ENCODE measurements around the gene TMTC1.
"Not testable (repeated sequence)": the region's sequence is repeated elsewhere in the genome, so short reads cannot be mapped to it uniquely, and the experiment has no call there.

The TMTC1 gene

DNA sequence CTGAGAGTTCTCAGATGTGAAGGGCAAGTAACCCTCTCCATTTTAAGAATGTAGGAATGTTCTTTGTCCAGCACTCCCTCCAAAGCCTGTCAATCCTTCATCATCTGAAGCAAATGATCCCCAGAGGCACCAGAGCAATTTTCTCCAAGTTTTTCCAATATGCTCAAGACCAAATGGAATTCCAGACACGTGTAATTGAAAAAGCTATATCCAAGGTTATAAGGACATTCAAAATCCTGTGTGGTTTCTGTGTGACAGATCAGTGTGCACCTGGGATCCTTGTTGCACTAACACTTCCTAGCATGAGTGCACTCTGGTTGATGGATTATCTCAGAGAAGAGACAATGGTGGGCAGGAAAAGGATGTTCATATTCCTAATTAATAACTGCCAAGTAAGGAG, 220.7 kb downstream of the TMTC1 start:
- DNase-seq = no peak

DNA sequence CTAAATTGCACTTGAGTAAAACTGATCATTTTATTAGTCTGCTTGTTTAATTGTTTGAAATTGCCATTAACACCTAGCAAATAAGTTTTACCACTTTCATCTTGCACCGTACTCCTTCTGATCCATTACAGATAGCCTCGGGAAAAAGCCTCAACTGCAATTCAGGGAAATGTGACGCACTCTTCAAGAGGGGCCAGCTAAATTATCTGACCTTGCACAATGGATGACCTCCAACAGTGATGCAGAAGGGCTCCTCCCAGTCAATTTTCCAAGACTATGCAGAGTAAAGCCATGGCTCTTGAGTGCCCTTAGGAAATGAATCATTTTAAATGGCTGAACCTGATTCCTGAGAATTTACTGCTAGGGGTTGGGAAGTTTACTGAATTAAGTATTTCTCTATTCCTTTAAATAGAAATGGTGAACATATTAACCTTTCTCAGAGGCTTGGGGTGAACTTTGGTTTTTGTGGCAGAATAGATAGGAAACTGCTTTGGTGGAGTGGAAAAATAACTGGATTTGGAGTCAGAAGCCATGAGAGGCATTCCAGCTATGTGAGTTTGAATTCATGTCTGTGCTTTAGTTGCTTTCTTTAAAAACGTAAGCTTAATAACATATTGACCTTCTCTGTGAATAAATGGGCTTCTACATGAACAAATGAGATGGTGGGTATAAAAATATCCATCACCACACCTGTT, 221.5 kb downstream of the TMTC1 start:
- no peak for DNase-seq

DNA sequence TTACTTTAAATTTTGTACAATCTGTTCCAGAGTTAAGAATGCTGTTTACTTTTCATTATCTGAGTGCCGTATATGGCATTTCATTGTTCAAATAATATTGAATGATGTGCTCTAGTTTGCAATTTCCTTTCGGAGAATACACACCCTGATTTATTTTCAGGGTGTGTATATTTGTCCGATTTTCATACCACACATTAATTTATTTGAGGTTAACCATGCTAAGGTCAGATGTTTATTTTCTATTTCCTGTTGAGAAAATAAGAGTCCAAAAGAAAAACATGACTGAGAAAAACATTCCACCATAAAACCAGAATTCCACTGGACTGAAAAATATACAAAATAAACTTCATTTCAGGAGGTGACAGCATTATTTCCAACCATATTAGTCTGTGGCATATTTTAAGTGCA, 222.1 kb downstream of the TMTC1 start:
- DNase-seq = no peak

DNA sequence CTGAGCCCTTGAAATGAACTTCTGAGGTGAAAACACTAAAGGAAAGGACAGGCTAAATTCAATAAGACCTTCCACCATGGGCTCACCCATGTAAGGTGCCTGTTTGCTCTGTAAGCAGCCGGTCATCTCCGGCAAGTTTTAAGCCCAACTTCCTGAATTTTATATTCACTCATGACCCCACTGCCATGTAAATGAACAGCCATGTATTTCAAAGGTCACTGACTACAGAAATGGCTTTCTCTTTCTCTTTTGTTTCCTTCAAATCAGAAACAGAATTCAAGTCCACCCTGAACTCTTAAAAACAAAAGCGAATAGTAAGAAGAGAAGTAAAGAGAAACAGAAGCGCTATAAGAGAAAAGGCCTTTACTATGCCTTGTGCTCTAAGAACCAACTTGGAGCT, 224.5 kb downstream of the TMTC1 start:
- DNase-seq = no peak

DNA sequence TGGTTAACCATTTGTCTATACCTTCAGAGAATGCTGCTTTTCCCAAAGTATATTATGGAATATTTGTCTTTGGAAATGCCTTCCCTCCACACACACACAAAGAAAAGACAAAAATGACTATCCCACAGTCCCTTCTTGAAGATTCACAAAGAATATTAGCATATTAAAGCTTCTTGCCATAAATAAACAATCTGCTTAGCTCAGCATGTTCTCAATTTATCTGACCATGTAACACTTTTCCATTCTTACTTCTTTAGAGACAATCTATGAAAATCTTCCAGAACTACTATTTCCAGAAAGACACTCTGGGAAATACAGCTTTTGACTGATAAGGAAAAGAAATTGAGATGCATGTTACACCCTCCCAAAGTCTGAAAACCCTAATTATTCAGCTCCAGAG, 227.4 kb downstream of the TMTC1 start:
- DNase-seq = no peak

DNA sequence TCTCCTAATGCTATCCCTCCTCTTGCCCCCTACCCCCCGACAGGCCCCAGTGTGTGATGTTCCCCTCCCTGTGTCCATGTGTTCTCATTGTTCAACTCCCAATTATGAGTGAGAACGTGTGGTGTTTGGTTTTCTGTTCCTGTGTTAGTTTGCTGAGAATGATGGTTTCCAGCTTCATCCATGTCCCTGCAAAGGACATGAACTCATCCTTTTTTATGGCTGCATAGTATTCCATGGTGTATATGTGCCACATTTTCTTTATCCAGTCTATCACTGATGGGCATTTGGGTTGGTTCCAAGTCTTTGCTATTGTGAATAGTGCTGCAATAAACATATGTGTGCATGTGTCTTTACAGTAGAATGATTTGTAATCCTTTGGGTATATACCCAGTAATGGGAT, 228.3 kb downstream of the TMTC1 start:
- DNase-seq = not testable (repeated sequence)

DNA sequence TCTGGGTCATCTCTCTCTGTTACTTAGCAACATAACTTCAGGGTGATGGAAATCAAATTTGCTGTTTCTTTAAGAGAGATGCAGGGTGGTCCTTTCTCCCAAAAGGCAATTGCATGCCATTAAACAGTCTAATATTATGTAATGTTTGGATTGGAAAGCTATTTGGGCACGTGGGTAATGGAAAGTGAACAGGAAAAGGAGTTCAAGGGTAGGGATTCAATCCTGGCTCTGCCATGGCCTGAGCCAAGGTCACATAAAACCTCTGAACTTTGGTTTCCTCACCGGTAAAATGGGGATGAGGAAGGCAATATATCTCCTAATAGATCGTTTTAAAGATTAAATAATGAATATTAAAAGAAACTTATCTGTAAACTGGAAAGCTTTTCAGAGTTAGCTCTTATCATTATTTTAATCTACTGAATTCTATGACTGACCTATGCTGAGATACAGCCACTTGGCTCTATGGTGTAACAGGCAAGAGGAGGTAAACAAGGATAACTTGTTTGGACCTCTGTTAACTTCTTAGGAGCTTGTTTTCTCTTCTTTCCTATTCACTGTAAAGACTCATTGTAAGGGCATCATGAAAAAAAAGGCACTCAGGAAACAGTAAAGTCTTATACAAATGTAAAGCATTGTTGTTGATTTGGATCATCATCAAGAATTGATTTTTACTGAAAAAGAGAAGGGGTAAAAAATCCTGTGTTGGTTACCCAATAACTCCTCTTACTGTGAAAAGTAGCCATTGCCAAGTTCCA, 230.6 kb downstream of the TMTC1 start:
- no peak for DNase-seq

DNA sequence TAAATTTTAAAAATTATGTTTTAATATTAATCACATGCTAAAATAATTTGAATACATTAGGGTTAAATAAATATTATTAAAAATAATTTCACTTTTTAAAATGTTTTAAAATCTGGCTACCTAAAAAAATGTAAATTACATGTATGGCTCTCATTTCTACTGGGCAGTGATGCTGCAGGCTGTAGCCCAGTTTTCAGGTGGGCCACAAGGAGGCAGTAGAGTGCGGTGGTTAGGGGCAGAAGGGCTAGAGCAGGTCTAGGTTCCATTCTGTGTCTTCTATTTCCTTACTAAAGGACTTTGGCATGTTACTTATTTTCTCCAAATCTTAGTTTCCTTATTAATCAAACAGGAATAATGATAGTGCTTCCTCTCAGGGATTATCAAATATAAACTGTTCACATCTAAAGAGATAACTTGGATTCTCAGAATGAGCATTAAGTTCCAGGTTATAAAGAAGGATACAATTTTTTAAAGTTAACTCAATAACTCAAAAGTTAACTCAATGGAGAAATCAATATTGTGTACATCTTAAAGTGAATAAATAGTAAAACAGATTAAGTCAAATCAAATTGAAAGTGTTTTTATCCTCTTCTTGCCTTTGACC, 231.3 kb downstream of the TMTC1 start:
- peak; percentile 76 for DNase-seq

DNA sequence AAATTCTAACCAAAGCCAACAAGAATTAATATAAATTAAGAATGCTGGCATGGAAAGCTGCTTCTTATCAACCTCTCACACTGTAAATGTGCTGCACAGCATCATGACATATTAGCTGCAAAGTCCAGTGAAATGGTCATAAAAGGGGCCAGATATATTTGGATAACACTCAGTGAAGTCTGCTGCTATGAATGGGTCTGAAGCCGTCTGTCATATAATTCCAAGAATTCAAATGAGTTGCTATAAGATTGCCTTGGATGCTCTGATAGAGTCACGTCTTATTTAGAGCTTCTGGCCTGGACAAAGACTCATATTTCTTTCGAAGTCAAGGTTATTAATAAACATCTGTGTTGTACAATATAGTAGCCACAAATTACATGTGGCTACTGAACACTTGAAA, 231.9 kb downstream of the TMTC1 start:
- DNase-seq = no peak

DNA sequence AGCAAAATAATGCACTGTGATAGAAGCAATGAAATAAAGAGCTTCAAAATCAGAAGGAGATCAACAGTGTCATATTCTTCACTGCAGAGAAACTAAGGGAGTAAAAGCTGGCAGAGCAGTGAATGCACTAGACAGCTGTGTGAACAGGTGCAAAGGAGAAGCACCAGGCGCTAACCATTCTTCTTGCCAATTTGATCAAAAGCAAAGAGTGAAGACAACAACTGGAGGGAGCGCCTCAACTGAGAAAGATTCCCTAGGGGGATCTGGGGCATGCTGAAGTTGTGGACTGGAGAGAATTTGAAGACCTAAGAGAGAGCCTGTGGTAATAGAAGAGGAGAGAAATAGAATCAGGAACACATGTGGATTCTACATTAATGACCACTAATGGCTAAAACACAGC, 235.9 kb downstream of the TMTC1 start:
- no peak for DNase-seq

DNA sequence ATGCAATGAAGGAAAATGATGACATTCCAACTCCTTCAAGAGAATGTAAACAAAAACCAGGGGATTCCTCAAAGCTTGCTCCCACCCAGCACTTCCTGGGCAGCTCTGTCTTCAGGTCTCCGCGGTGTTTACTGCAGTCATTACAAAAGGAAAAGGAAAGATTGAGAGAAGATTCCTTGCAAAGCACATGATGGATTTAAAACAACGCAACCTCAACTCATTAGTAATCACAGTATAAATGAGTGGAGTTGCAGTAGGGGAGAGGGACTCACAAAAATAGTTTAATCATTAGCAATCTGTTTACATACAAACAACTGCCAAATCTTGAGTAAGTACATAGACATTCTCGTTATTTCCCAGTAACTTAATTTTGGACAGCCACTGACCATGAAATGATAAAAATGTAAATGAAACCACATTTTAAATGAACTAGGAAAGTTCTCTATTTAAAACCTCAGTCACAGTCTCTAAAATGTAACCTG, 236.6 kb downstream of the TMTC1 start:
- no peak for DNase-seq

DNA sequence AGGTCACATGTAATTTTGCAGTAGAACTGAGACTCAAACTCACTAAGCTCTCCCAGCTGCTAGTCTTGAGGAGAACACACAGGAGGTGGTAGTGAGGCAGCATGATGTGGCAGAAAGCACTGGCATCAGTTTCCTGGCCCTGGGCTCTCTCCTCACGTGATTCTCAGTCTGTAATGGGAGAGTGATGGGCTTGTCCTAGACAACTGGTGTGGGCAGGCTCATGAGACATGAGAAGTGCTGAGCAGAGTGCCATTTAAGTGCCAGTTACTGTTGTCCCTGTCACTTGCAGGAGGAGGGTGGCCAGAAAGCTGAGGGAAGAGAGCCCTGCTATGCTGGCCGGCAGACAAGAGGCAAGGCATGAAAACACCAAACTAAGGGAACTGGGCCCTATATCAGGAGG, 237.7 kb downstream of the TMTC1 start:
- no peak for DNase-seq

DNA sequence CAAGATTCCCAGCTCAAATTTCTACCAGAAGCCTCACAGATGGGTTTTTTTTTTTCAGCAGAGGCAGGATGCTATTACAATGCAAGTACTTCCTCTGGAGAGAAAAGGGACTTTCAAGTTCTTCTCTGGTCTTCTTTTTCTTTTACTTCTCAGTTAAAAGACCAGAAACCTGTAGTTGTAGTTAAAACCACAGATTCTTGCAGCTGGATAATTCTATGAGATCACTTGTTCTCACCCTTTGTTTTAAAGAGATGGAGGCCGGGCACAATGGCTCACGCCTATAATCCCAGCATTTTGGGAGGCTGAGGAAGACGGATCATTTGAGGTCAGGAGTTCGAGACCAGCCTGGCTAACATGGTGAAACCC, 238.7 kb downstream of the TMTC1 start:
- no peak for DNase-seq

DNA sequence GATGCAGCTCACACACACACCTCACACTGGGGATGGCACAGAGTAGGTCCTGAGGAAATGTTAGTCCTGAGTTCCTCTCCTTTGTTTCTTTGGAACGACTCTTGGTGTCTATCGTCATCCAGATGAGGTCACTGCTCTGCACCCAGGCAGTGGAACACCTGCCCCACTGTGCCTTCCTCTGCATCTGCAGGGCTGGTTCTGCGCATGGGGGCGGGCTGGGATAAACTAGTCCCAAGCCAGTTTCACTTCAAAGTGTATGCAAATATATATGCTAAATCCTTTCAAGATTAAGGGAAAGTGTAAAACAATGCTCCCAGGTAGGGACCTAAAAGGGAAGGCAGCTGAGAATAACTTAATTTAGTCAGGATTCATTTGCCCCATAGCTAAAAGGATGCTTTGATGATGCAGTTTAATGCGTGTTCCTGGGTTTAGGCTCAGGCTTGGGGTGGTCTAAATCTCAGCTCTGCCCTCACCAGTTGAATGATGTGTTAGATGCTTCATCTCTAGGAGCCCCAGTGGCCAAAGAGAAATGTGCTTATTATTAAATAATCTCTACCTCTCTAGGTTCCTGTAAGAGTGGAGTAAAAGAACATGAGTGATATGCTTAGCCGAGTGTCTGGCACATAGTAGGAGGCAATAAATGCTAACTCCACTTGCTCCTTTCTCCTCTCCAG, 239.2 kb downstream of the TMTC1 start:
- no peak for DNase-seq

DNA sequence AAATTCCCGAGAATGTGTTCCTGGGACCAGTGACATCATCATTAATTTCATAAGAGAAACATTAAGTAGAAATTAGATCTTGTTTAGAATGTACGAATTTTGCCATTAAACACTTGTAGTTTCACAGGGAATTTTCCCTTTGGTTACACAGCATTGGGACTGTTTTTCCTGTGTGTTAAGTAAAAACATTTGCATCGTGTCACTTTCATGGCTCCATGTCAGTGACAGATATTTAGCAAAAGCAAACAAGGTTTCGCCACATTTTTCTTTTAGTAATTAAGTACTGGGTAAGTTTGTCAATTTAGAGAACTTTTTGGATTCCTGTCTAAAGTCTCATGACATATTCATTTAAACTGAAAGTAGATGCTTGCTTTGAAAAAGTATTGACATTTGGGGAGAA, 240.7 kb downstream of the TMTC1 start:
- no peak for DNase-seq

DNA sequence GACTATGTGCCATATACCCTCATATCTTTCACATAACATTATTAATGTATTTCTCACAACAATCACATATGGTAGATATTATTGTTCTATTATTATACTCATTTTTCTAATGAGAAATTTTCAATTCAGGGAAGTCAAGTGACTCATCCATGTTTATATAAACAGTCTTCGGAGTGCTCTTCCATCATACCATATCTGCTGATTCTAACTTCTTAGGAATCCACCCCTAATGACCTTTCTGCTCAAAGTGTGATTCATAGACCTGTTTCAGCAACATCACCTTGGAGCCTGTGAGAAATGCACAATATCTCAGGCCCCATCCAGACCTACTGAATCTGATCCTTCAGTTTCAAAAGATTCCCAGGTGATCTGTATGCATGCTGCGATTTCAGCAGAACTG, 246.4 kb downstream of the TMTC1 start:
- DNase-seq = no peak

DNA sequence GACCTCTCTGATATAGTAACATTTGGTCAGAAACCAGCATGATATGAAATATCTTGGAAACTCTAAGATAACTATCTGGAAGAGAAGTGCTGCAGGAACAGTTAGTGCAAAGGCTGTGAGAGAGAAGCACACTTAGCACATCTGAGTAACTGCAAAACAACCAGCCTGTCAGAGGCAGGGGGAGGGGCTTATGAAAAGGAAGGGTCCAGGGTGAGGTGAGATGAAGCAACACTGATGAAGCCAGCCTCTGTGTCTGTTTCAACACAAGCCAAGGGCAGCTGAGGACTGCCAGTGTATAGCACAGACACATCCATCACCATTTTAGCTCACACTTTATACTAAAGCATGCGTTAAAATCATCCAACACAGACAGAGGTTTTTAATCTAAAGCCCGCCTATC, 248.8 kb downstream of the TMTC1 start:
- DNase-seq = no peak

DNA sequence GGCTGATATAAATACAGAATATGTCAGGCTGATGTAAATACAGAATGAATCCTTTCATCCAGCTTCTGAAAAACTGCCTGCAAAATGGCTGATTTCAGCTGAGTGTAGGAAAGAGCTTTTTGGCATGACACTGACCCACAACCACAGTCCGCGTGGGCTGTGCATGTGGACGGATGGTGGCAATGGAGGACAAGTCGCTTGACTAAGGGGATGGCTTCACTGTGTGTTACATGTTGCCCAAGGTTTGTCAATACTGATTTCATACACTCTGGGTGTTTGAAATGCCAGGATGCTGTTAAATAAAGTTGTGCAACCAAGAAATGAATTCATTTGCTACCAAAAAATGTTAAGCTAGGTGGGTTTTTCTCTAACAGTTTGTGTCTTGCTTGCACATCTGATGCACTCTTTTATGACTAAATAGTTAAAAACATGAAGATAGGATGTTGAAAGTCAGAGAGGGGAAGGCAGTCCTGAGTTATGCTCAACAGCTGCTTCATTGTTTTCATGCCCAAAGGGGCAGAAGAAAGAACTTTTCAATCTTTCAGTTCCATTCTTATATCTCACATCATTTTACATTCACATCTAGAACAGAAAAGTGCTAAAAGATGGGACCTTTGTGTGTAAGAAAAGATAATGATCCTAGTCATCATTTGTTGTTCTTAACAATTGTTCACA, 249.8 kb downstream of the TMTC1 start:
- DNase-seq = no peak

DNA sequence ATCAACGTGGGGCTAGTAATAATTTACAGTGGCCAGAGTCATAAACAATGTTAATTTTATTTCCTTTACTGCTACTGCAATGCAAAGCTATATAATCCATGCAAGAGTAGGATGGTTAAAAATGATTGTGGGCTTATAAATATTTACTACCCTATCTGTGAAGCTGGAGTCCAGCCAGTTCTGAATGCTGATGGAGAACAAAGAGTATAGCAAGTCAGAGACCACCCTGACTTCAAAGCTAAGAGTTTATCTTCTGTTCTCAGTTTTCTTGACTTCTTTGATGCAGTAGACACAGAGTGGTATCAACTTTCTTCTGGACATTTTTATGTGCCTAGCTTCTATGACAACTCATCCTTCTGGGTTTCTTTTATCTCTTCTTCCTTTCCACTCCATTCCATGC, 252.3 kb downstream of the TMTC1 start:
- no peak for DNase-seq

DNA sequence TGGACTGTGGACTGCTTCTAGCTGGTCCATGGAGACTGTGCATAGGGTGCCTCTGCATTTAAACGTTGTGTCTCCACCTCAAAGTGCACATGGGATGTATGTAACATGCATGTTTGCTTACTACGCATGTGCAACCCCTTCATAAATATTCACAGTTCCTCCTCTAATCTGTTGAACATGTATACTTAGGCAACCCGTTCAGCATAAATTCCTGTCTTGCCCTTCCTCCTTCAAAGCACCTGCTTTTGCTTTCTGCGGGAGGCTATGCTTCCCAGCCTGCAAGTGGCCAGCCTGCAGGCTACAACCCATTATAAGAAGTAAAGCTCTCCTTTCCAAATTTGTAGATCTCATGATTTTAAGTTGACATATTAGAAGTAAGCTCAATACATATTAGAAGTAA, 253.3 kb downstream of the TMTC1 start:
- no peak for DNase-seq

DNA sequence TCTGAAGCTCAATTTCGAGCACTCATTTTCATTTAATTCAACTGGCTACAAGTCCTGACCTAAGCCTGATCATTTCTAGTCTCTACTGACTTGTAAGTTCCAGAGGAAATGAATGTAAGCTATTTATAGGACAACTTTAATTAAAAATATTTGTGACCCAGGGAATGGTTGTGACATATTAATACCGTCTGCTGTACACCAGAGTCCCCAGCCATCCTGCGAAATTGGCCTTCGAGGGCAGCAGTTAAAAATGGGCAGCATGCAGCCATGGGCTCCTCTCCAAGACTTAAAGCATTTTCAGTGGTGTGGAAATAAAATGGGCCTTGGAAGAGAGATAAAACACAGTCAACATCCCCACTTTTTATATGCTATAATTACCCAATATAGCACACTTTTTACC, 255.6 kb downstream of the TMTC1 start:
- DNase-seq = no peak

DNA sequence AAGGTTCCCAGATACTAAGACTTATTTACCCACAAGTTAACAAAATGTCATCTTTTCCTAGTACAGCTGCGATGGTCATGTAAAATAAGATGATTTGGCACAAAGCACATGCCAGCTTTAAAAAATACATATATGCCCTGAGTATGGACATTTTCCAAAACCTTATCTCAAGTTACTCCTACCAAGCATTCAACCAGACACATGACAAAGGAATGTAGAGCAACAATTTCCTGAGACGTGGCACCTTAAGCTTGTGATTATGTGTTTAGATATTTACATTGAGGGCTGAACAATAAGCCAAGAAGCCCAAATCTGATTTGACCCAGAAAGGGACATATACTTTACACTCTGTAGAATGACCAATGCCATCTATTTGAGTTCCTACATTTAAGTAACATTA, 261.8 kb downstream of the TMTC1 start:
- DNase-seq = no peak

DNA sequence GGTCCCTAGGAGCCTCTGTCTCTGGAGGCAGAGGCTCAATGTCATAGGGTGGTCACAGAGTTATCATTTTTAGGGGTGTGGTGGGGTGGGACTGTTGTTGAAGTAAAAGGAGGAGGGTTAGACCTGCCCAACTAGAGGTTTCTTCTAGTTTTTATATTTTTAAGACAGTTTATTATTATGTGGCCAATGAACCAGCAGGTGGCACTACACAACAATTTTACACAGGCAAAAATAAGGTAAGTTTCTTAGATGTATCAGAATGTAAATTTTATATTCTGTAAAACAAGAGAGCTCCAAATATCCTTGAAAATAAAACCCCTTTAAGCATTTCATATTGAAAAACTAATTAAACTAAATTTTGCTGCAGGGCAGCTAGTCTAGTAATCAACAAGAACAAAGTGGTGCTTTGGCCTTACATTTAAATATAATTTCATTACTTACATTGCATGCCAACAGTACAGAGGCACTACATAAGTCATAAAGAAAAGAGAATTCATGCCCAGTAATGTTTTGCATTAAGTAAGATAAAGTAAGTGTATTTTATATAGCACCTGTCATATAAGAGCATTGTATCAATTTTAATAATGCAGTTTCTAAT, 264.1 kb downstream of the TMTC1 start:
- peak; percentile 20 for DNase-seq

Data from NCI-H1092 treated with DMSO at 0.1 percent for 48 hours (cell line).